Tibial artery (tissue), 4 donors: ENCODE data around the gene PTPRG.
"Not testable (repeated sequence)": the region's sequence is repeated elsewhere in the genome, so short reads cannot be mapped to it uniquely, and the experiment has no call there.

Experiments
- DNase-seq, 2 donors: peaks; one replicate each; pipeline ENCODE4 v3.0.0-alpha.2; 2019
- H3K27ac ChIP-seq, 2 donors: fragments of 200-600 bp; sonication (generic) in 1 of 2; 1 replicate in 1 of 2; 2 replicates in 1 of 2; pipeline ENCODE4 v1.5.1; 2018 to 2019; ENCODE audit warnings: mild to moderate bottlenecking in 1 of 2
- H3K27me3 ChIP-seq, 2 donors: fragments of 200-600 bp; sonication (generic) in 1 of 2; one replicate each; pipeline versions ENCODE4 v1.5.1 to v1.6.0; 2016 to 2019
- H3K36me3 ChIP-seq, 3 donors: fragments of 200-600 bp; sonication (generic) in 2 of 3; one replicate each; pipeline ENCODE4 v1.5.1; 2016 to 2019; ENCODE audit warnings: mild to moderate bottlenecking in 2 of 3
- H3K4me1 ChIP-seq, 4 donors: fragments of 200-600 bp; sonication (generic) in 2 of 4; 1 replicate in 3 of 4; 2 replicates in 1 of 4; pipeline ENCODE4 v1.5.1; 2016 to 2019
- H3K4me3 ChIP-seq, 2 donors: fragments of 200-600 bp; sonication (generic) in 1 of 2; 1 replicate in 1 of 2; 2 replicates in 1 of 2; pipeline ENCODE4 v1.5.1; 2018 to 2019; ENCODE audit warnings: mild to moderate bottlenecking in 2 of 2
- H3K9me3 ChIP-seq, 3 donors: fragments of 200-600 bp; sonication (generic) in 1 of 3; one replicate each; pipeline ENCODE4 v1.5.1; 2016 to 2019
- CTCF ChIP-seq, 2 experiments: fragments of 200-600 bp in 1 of 2; fragments of 450-650 bp in 1 of 2; IDR thresholded peaks; one replicate each; pipeline ENCODE4 v1.5.1; 2017 to 2019; ENCODE audit warnings: antibody characterized with exemption in 2 of 2, mild to moderate bottlenecking in 1 of 2, moderate library complexity in 1 of 2
- intact Hi-C: fragments of 100-400 bp; cut with DNase I; formaldehyde crosslinking; loops from one replicate; pipeline ENCODE4 v1.15.0; 2023; ENCODE audit warnings: low total_unique reads

The PTPRG gene

GRCh38 chr3:61699622-61700021 lies 138.3 kb downstream of the PTPRG start:
- Histone ChIP-seq H3K4me3 (no peak overlapping the region), H3K4me1 (peaks cover 0 to 53% (median 2%) of the 10 kb centered on the region in 4 donors), H3K9me3 (no peaks in the 10 kb centered on the region), H3K27ac (no peak overlapping the region), H3K27me3 (no peaks in the 10 kb centered on the region), H3K36me3 (no peaks in the 10 kb centered on the region)
- TF ChIP-seq CTCF (IDR thresholded peaks at IDR 0.05): no peak
- intact Hi-C loops: no loop called here
- DNase-seq: no peak

- intact Hi-C loops: no loop called here
- Histone ChIP-seq H3K27ac (no peak overlapping the region), H3K27me3 (no peaks in the 10 kb centered on the region), H3K4me3 (no peak overlapping the region), H3K9me3 (no peaks in the 10 kb centered on the region), H3K4me1 (peaks cover 0 to 60% (median 2%) of the 10 kb centered on the region in 4 donors), H3K36me3 (no peaks in the 10 kb centered on the region)
- no peak for TF ChIP-seq CTCF (IDR thresholded peaks at IDR 0.05)
- DNase-seq: no peak
Observed at GRCh38 chr3:61701011-61701410, 139.6 kb downstream of the PTPRG start.

- H3K27ac ChIP-seq: no peak overlapping the region
- no peaks in the 10 kb centered on the region for H3K36me3 ChIP-seq
- H3K4me3 ChIP-seq: no peak overlapping the region
- DNase-seq: no peak
- peaks cover 0 to 52% (median 2%) of the 10 kb centered on the region in 4 donors for H3K4me1 ChIP-seq
- H3K9me3 ChIP-seq: no peaks in the 10 kb centered on the region
- TF ChIP-seq CTCF (IDR thresholded peaks at IDR 0.05): no peak
- intact Hi-C loops: no loop called here
- no peaks in the 10 kb centered on the region for H3K27me3 ChIP-seq
Observed at GRCh38 chr3:61702453-61702852, 141.1 kb downstream of the PTPRG start.

GRCh38 chr3:61704807-61705206 lies 143.4 kb downstream of the PTPRG start:
- no peak for TF ChIP-seq CTCF (IDR thresholded peaks at IDR 0.05)
- Histone ChIP-seq H3K9me3 (no peaks in the 10 kb centered on the region), H3K4me3 (no peak overlapping the region), H3K27ac (no peak overlapping the region), H3K4me1 (peaks cover 0 to 53% (median 10%) of the 10 kb centered on the region in 4 donors), H3K27me3 (no peaks in the 10 kb centered on the region), H3K36me3 (no peaks in the 10 kb centered on the region)
- no peak for DNase-seq
- intact Hi-C loops: no loop called here

- H3K27ac ChIP-seq: no peak overlapping the region
- DNase-seq: no peak
- intact Hi-C loops: no loop called here
Observed at GRCh38 chr3:61707492-61707891, 146.1 kb downstream of the PTPRG start.

GRCh38 chr3:61710920-61711319 lies 149.5 kb downstream of the PTPRG start:
- DNase-seq, intact Hi-C loops: not testable (repeated sequence)

More at GRCh38 chr3:61707492-61707891, 146.1 kb downstream of the PTPRG start:
- Histone ChIP-seq H3K4me1 (peaks cover 0 to 32% (median 8%) of the 10 kb centered on the region in 4 donors), H3K36me3 (no peaks in the 10 kb centered on the region), H3K27me3 (no peaks in the 10 kb centered on the region), H3K4me3 (no peak overlapping the region), H3K9me3 (no peaks in the 10 kb centered on the region)
- no peak for TF ChIP-seq CTCF (IDR thresholded peaks at IDR 0.05)

More at GRCh38 chr3:61710920-61711319, 149.5 kb downstream of the PTPRG start:
- peaks cover 0 to 44% (median 12%) of the 10 kb centered on the region in 4 donors for H3K4me1 ChIP-seq
- H3K27ac ChIP-seq, H3K4me3 ChIP-seq, H3K9me3 ChIP-seq, H3K27me3 ChIP-seq, H3K36me3 ChIP-seq: not testable (repeated sequence)
